H9 (cell line): ENCODE results near the gene MFAP3. TPM values are rescaled to one million over a fixed set of nuclear protein-coding genes. Genes with fewer than 3 reads are reported as not detected.

Experiments used
- DNase-seq: peaks from one replicate; pipeline ENCODE4 v3.0.0-alpha.2; 2017
- H2AFZ ChIP-seq: one replicate; pipeline ENCODE4 v1.6.1; 2013; ENCODE audit warnings: mild to moderate bottlenecking, low read length, control low read depth, moderate library complexity
- H2AK5ac ChIP-seq: 2 replicates; pipeline ENCODE4 v1.6.1; 2013; ENCODE audit warnings: low read length, control low read depth, mixed read lengths; ENCODE audit not compliant: insufficient read length
- H2BK120ac ChIP-seq: one replicate; pipeline ENCODE4 v1.6.1; 2013; ENCODE audit warnings: low read depth, mild to moderate bottlenecking, low read length, control low read depth, inconsistent platforms; ENCODE audit not compliant: poor library complexity, severe bottlenecking
- H2BK12ac ChIP-seq: 2 replicates; pipeline ENCODE4 v1.6.1; 2013; ENCODE audit warnings: low read length, control low read depth, mixed read lengths, low read depth; ENCODE audit not compliant: insufficient read length
- H2BK15ac ChIP-seq: 2 replicates; pipeline ENCODE4 v1.6.1; 2013; ENCODE audit warnings: low read depth, low read length, control low read depth
- H2BK20ac ChIP-seq: one replicate; pipeline ENCODE4 v1.6.1; 2013; ENCODE audit warnings: low read depth, mild to moderate bottlenecking, low read length, control low read depth, inconsistent platforms; ENCODE audit not compliant: poor library complexity, severe bottlenecking
- H2BK5ac ChIP-seq: 2 replicates; pipeline ENCODE4 v1.6.1; 2013; ENCODE audit warnings: low read length, control low read depth, mixed read lengths; ENCODE audit not compliant: insufficient read length
- H3K14ac ChIP-seq: 2 replicates; pipeline ENCODE4 v1.6.1; 2013; ENCODE audit warnings: low read length, control low read depth; ENCODE audit not compliant: insufficient read depth
- H3K18ac ChIP-seq: 2 replicates; pipeline ENCODE4 v1.6.1; 2013; ENCODE audit warnings: low read depth, mild to moderate bottlenecking, mixed read lengths, low read length, control low read depth; ENCODE audit not compliant: insufficient read length
- H3K23ac ChIP-seq: 2 replicates; pipeline ENCODE4 v1.6.1; 2013; ENCODE audit warnings: low read length, control low read depth, mixed read lengths, low read depth; ENCODE audit not compliant: insufficient read length
- H3K23me2 ChIP-seq: 2 replicates; pipeline ENCODE4 v1.6.1; 2013; ENCODE audit warnings: low read depth, mild to moderate bottlenecking, mixed read lengths, low read length, control low read depth; ENCODE audit not compliant: insufficient read length, poor library complexity, severe bottlenecking
- H3K27ac ChIP-seq: 2 replicates; pipeline ENCODE4 v1.5.1; 2013; ENCODE audit warnings: low read length, control low read depth, mixed read lengths, low read depth; ENCODE audit not compliant: insufficient read length
- H3K27me3 ChIP-seq: 2 replicates; pipeline ENCODE4 v1.6.1; 2013; ENCODE audit warnings: low read length, control low read depth, inconsistent platforms; ENCODE audit not compliant: insufficient read depth
- H3K4ac ChIP-seq: 2 replicates; pipeline ENCODE4 v1.6.1; 2013; ENCODE audit warnings: low read depth, mild to moderate bottlenecking, control low read depth, inconsistent platforms, low read length, moderate library complexity
- H3K4me1 ChIP-seq: 2 replicates; pipeline ENCODE4 v1.6.1; 2013; ENCODE audit warnings: low read length, control low read depth, inconsistent platforms; ENCODE audit not compliant: insufficient read depth
- H3K4me2 ChIP-seq: 2 replicates; pipeline ENCODE4 v1.6.1; 2013; ENCODE audit warnings: low read length, control low read depth, mixed read lengths; ENCODE audit not compliant: insufficient read length, insufficient read depth
- H3K56ac ChIP-seq: 2 replicates; pipeline ENCODE4 v1.6.1; 2013; ENCODE audit warnings: low read depth, mild to moderate bottlenecking, mixed read lengths, low read length, control low read depth; ENCODE audit not compliant: insufficient read length
- H3K79me1 ChIP-seq: 2 replicates; pipeline ENCODE4 v1.6.1; 2013; ENCODE audit warnings: low read depth, mild to moderate bottlenecking, moderate library complexity, low read length, control low read depth, inconsistent platforms; ENCODE audit not compliant: insufficient read depth, poor library complexity, severe bottlenecking
- H3K79me2 ChIP-seq: 2 replicates; pipeline ENCODE4 v1.6.1; 2013; ENCODE audit warnings: low read length, control low read depth, inconsistent platforms; ENCODE audit not compliant: insufficient read depth
- H3K9ac ChIP-seq: 2 replicates; pipeline ENCODE4 v1.6.1; 2013; ENCODE audit warnings: low read length, control low read depth, mixed read lengths; ENCODE audit not compliant: insufficient read length; ENCODE audit errors: extremely low read depth
- H3K9me3 ChIP-seq: one replicate; pipeline ENCODE4 v1.6.1; 2013; ENCODE audit warnings: low read depth, low read length, inconsistent platforms; ENCODE audit not compliant: control insufficient read depth
- H3T11ph ChIP-seq: one replicate; pipeline ENCODE4 v1.6.1; 2013; ENCODE audit warnings: mild to moderate bottlenecking, low read length, control low read depth, inconsistent platforms
- H4K20me1 ChIP-seq: one replicate; pipeline ENCODE4 v1.6.1; 2013; ENCODE audit not compliant: control insufficient read depth, insufficient read length, insufficient read depth
- H4K5ac ChIP-seq: 2 replicates; pipeline ENCODE4 v1.6.1; 2013; ENCODE audit warnings: low read depth, mild to moderate bottlenecking, mixed read lengths, low read length, control low read depth; ENCODE audit not compliant: insufficient read length
- H4K8ac ChIP-seq: replicated peaks from 2 replicates; pipeline ENCODE4 v1.6.1; 2013; ENCODE audit warnings: low read length, control low read depth, mixed read lengths, low read depth; ENCODE audit not compliant: insufficient read length
- H4K91ac ChIP-seq: 2 replicates; pipeline ENCODE4 v1.6.1; 2013; ENCODE audit warnings: low read depth, mild to moderate bottlenecking, moderate library complexity, mixed read lengths, low read length, control low read depth; ENCODE audit not compliant: insufficient read length
- H3K27ac Mint-ChIP-seq, 3 experiments: 2 replicates in 2 of 3; 3 replicates in 1 of 3; pipeline ENCODE4 v1.8.0; 2020 to 2021; ENCODE audit warnings: mixed read lengths in 3 of 3, mild to moderate bottlenecking in 1 of 3, moderate library complexity in 1 of 3
- H3K27me3 Mint-ChIP-seq: 2 replicates; pipeline ENCODE4 v1.8.0; 2021; ENCODE audit warnings: low read depth, mild to moderate bottlenecking, moderate library complexity, mixed read lengths
- H3K36me3 Mint-ChIP-seq, 3 experiments: 2 replicates in 2 of 3; 3 replicates in 1 of 3; pipeline ENCODE4 v1.8.0; 2020 to 2021; ENCODE audit warnings: low read depth in 3 of 3, mixed read lengths in 3 of 3; ENCODE audit not compliant: insufficient read depth in 1 of 3
- H3K4me1 Mint-ChIP-seq, 2 experiments: 2 replicates each; pipeline ENCODE4 v1.8.0; 2020; ENCODE audit warnings: mixed read lengths in 2 of 2
- H3K4me3 Mint-ChIP-seq, 2 experiments: 2 replicates in 1 of 2; 3 replicates in 1 of 2; pipeline ENCODE4 v1.8.0; 2020 to 2021; ENCODE audit warnings: mild to moderate bottlenecking in 2 of 2, mixed read lengths in 2 of 2, moderate library complexity in 1 of 2
- H3K9me3 Mint-ChIP-seq, 2 experiments: 2 replicates in 1 of 2; 3 replicates in 1 of 2; pipeline ENCODE4 v1.8.0; 2020; ENCODE audit warnings: mild to moderate bottlenecking in 2 of 2, mixed read lengths in 2 of 2, moderate library complexity in 1 of 2
- WGBS: extraction: QIAGEN DNeasy Blood & Tissue Kit; methylation state at CpG from one replicate; pipeline ENCODE4 v1.1.7; 2013; ENCODE audit warnings: missing lambda C conversion rate, low lambda C conversion rate, mixed read lengths; ENCODE audit not compliant: insufficient read length; ENCODE audit errors: extremely low coverage; 5-methylcytosine and 5-hydroxymethylcytosine counted together
- total RNA-seq: library from RNA; stranded (reverse); gene quantifications from 2 replicates; pipeline ENCODE4 v1.2.1, GENCODE V29; 2021
- TF ChIP-seq, protein P1 (sequence below): fragments of 200-600 bp; sonication (generic); conservative IDR thresholded peaks from 3 replicates; pipeline ENCODE4 v1.8.0; 2021; ENCODE audit warnings: antibody characterized with exemption, mild to moderate bottlenecking

Gene MFAP3
- total RNA-seq, 1 experiment from 2014 or later: 24.5 TPM

DNA sequence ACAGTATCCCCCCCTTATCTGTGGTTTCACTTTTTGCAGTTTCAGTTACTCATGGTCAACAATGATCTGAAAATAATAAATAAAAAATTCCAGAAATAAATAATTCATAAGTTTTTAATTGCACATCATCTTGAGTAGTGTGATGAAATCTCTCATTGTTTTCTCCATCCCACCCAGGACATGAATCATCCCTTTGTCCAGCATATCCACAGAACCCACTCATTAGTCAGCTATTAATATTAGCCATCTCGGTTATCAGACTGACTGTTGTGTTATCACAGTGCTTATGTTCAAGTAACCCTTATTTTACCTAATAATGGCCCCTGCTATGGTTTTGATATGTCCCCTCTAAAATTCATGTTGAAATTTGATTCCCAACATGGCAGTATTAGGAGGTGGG is 40.8 kb upstream of the MFAP3 start:
- H3K4me1 ChIP-seq: no peaks in the 10 kb centered on the region
- no peak overlapping the region for H4K5ac ChIP-seq
- H2BK20ac ChIP-seq: no peak overlapping the region
- no peak overlapping the region for H4K8ac ChIP-seq
- no peak overlapping the region for H3K27ac ChIP-seq
- no peak overlapping the region for H2AFZ ChIP-seq
- no peak overlapping the region for H3T11ph ChIP-seq
- H2BK15ac ChIP-seq: no peak overlapping the region
- TF ChIP-seq, protein P1, sequence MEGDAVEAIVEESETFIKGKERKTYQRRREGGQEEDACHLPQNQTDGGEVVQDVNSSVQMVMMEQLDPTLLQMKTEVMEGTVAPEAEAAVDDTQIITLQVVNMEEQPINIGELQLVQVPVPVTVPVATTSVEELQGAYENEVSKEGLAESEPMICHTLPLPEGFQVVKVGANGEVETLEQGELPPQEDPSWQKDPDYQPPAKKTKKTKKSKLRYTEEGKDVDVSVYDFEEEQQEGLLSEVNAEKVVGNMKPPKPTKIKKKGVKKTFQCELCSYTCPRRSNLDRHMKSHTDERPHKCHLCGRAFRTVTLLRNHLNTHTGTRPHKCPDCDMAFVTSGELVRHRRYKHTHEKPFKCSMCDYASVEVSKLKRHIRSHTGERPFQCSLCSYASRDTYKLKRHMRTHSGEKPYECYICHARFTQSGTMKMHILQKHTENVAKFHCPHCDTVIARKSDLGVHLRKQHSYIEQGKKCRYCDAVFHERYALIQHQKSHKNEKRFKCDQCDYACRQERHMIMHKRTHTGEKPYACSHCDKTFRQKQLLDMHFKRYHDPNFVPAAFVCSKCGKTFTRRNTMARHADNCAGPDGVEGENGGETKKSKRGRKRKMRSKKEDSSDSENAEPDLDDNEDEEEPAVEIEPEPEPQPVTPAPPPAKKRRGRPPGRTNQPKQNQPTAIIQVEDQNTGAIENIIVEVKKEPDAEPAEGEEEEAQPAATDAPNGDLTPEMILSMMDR: no peak
- no peaks in the 10 kb centered on the region for H3K79me2 ChIP-seq
- H3K14ac ChIP-seq: no peak overlapping the region
- no peak overlapping the region for H3K4me2 ChIP-seq
- no peak overlapping the region for H2AK5ac ChIP-seq
- H3K9ac ChIP-seq: no peak overlapping the region
- H4K20me1 ChIP-seq: no peaks in the 10 kb centered on the region
- H2BK12ac ChIP-seq: no peak overlapping the region
- Mint-ChIP-seq H3K4me1 (no peaks in the 10 kb centered on the region), H3K4me3 (no peak overlapping the region), H3K27ac (no peak overlapping the region), H3K9me3 (no peaks in the 10 kb centered on the region), H3K27me3 (no peaks in the 10 kb centered on the region), H3K36me3 (peaks cover 0 to 3% (median 0%) of the 10 kb centered on the region in 3 experiments; a peak in 2 of 7 replicates)
- H2BK120ac ChIP-seq: no peak overlapping the region
- no peak overlapping the region for H3K4ac ChIP-seq
- no peak for DNase-seq
- H3K23ac ChIP-seq: no peak overlapping the region
- H3K23me2 ChIP-seq: no peaks in the 10 kb centered on the region
- no CpG with 5 or more reads among the region's 1 CpG for WGBS
- H3K9me3 ChIP-seq: no peaks in the 10 kb centered on the region
- H3K56ac ChIP-seq: no peak overlapping the region
- no peak overlapping the region for H2BK5ac ChIP-seq
- no peaks in the 10 kb centered on the region for H3K79me1 ChIP-seq
- H3K27me3 ChIP-seq: no peaks in the 10 kb centered on the region
- H4K91ac ChIP-seq: no peak overlapping the region
- H3K18ac ChIP-seq: no peak overlapping the region
